HCEC 1CT (cell line): Measurements from ENCODE around the gene UBE2D2.

Source experiments
- DNase-seq: peaks from one replicate; pipeline ENCODE4 v3.0.0-alpha.2; 2017

The UBE2D2 gene

GRCh38 chr5:139649082-139649991, 88.2 kb downstream of the UBE2D2 start:
- DNase-seq: no peak

DNA sequence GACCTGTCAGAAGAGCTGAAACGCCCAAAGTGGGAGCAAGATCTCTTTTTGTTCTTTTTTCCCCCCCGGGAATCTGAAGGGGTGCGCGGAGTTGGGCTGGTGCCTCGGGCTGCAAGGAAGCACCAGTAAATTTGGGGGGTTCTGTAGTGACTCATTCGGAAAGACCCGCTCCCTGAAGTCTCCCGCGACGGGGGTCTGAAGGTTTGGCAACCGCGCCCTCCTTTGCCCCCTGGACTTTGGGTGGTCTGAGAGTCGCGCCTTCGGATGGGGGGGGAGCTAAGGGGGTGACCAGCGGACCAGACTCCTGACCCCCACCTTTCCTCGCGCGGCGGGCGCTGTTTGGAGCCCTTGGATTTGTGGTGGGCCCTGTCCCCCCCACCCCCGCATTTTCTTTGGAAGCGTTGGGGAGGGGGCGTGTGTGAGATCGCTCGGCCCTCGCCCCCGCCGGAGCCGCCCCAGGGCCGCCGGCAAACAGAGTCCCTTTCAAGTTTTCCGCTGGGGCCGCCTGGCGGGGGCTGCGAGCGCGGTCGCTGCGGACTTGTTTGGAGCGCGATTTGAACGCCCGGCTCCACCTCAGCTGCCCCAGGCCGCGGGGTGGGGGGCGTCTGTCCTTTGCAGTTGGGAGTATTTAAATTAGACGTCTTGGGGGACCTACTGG, 89.0 kb downstream of the UBE2D2 start:
- no peak for DNase-seq

DNA sequence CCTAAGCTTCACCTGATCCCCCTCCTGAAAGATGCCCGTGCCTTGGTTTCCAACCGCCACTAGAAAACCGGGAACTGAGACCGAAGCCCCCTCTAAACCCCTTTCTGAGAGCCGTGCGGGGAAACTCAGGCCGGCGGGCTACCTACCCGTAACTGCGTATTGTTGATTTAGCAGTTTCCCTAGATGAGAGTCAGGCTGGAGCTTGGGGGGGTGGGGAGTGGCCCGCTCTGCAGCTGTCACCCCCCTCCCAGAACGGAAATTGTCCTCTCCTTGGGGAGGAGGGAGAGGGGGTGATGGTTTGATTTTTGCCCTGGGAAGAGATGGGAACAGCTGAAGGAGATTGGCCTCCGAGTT, 89.5 kb downstream of the UBE2D2 start:
- no peak for DNase-seq

DNA sequence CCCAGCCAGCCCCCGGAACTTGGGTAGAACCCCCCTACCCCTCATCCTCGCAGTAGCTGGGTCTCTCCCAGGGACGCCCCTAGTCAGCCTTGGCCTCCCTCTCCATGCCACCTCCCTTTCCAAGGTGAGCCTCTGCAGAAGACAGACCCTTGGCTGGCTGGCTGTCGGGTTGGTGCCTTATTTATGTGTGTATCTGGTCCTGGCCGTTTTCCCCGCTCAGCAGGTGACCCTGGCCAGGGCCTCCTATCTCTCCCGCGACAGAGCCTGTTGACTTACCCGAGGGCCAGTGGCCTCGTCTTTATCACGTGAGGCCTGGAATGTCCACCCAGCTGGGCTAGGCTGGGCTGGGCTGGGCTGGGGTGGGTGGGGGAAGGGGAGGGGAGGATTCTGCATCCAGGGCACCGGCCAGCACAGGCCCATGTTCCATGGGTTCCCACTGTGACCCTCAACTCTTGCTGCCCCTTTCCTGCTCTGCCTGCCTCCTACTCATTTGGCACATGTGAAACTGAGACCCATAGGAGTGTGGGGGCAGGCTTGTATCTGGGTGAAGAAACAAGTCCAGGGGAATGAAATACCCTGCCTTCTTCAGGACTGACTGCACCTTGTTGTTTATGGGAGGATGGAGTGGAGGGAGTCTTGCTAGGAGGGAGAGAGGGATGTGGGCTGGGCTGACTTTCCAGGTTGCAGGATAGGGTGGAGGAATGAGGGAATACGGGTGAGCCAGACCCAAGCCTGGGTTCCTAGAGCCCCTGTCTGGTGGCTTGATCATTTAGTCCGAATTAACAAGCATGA, 90.1 kb downstream of the UBE2D2 start:
- DNase-seq: no peak

DNA sequence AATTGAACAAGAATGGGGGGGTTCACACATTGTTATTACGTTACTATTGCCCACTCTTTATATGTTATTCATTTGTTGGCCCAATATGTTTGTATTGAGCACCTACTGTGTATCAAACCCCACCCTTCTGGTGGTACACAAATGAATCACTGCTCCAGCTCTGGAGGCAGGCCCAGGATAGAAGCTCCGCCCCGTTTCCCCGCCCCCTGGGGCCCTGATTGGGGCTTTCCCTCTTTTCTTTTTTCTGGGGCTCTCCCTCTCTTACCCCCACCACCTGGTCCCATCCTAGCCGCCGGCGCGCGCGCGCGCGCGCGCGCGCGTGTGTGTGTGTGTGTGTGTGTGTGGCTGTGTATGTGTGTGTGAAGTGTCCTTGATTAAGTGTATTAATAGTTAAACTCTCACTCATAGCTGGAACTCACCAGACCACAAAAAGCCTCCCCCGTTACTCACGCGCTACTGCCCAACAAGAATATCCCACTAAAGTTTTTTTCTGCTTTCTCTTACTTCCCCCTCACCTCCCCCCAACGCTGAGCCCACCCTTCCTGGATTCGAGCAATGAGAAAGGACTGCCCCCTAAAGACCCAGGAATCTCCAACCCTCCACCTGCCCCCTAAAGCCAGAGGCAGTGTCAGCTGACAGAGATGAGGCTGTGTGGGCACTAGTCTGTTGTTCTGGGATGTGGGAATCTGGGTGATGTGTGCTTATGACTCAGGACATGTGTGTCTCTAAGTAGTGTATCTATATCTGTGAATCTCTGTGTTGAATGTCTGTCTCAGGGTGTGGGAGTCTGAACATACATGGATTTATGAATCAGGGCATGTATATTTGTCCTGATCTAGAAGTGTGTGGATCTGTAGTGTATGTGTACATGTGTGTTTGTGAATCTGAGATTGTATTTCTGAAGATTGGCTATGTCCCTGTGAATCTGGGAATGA, 91.0 kb downstream of the UBE2D2 start:
- peak; percentile 86 for DNase-seq

GRCh38 chr5:139652788-139653241, 91.7 kb downstream of the UBE2D2 start:
- no peak for DNase-seq

DNA sequence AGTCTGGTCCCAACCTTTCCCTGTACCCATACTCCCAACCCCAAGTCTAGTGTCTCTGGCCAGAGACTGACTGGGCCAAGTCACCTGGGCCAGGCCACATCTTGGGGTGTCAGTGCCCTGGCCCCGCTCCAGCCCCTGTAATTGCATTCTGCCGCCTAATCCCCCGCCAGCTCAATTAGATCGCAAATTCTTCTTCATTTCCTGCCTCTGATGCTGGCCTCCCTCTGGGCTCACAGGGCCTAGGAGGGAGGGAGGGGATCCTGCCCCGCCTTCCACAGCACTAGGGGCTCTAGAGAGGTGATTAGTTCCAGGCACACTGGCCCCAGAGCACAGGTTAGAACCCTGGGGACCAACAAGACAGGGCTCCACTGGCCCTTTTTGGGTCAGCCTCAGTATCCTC, 92.5 kb downstream of the UBE2D2 start:
- DNase-seq: no peak

- DNase-seq: no peak
Observed at GRCh38 chr5:139654464-139654863, 93.3 kb downstream of the UBE2D2 start.

- no peak for DNase-seq
Observed at GRCh38 chr5:139654871-139655491, 93.8 kb downstream of the UBE2D2 start.

DNA sequence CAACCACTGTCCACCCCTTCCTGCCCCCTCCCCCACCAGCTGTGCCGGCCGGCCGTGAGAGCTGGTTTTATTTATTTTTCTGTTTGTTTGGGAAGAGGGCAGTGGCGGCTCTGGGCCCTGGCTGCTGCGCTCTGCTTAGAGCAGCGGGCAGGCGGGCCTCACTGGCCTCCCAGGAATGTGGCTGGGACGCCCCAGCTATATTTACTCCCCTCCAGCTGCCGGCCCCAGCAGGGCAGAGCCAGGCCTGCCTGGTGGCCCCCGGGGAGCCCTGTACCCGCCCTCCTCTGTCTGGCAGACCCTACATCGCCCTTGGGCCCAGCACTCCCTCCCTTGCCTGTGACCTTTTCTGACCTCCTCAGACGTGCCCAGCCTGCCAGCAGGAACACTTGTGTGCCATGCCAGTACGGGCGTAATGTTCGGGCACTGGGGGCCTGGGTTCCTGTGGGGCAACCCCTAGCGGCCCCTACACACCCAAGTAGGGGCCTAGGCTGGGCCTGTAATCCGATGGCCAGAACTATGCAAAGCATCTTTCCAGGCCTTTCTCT, 94.7 kb downstream of the UBE2D2 start:
- no peak for DNase-seq

DNA sequence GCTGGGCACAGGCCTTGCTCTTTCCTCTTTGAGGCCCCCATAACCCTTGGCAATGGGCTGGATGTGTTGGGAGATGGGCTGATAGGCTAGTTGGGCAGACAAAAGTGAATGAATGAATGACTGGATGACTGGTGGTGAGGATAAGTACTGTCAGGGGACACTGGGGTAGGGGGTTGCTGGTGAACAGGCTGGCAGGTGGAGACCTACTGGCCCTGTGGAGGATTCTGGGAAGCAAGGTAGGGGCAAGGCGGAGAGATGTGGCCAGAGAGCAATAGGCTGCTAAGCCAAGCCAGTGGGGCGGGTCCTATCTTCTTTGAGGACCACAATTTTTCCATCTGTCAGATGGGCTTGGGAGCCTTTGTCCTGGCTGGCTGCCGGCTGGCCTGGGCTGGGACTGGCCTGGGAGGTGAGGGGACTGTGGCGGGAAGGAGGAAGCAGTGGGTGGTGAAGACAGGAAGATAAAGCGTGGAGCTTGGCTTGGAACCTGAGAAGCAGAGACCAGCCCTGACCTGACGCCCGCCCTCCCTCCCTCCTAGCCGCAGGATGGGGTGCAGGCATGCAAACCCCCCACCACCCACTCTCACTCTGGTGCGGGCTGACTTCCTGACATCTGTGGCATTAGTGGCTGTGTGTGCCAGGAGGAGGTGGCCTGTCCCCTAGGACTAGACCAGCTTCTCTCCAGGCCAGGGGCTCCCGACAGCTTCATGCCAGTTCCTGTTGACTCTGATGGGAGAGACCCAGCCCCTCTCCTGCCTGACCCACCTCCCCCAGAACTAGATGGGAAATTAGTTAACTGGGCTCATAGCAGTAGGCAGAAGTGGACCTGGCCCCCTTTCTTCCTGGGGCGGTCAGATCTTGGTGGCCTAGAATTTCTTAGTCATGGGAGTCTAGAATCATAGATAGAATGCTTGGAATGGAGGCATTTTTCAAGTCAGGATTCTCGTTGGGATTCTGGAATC, 96.5 kb downstream of the UBE2D2 start:
- DNase-seq: no peak

DNA sequence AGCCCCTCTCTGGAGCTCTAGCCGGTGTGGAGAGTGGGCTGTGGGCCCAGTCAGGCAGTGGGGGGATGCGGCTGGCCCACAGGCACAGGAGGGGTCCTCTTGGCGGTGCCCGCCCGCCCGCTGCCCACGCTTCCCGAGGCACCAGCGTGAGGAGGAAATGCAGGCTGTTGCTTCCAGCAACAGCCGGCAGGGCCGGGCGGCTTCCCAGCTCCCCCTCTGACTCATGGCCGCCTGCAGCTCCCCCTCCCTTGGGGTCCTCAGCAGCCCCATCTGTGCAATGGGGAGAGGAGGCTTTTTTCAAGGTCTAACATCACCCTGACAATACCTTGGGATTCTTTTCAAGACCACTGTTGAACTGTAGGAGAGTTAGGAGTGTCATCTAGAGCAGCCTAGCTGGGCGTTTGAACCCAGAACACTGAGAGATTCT, 97.4 kb downstream of the UBE2D2 start:
- no peak for DNase-seq

GRCh38 chr5:139658928-139659667, 98.0 kb downstream of the UBE2D2 start:
- DNase-seq: peak; percentile 45

DNA sequence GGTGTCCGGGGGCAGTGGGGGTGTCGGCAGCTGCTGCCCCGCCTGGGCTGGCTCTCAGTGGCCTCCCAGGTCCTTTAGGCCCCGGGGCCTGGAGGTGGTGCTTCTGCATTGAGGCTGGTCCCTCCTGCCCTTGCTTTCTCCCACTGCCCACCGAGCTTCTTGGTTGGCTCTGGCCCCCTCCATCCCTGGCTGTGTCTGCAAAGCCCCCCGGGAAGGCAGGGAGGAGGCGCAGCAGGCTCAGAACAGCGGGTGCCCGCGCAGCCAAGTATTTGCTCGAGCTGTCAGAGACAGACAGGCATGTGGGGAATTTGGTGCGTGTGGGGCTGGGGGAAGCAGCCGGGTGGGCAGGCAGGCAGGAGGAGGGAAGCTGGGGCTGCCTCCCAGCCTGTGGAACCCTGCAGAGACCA, 98.6 kb downstream of the UBE2D2 start:
- no peak for DNase-seq

GRCh38 chr5:139660105-139660922, 99.2 kb downstream of the UBE2D2 start:
- DNase-seq: no peak

GRCh38 chr5:139660923-139661814, 100.0 kb downstream of the UBE2D2 start:
- peak; percentile 82 for DNase-seq

DNA sequence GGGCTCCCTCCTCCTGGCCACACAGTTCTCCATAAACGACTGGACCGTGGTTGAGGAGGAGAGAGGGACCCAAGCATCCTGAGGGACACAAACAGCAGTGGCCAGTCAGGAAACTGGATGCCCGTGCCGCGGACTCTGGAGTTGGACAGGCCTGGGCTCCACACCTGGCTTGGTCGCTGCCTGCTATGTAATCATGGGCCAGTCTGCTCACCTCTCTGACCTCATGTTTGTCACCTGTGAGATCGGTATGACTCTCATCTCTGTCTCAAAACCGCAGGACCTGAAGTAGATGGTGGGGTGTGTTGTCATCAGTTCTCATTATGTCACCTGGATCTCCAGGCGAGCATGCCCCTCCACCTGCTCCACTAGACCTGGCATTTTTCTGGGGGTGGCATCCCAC, 101.5 kb downstream of the UBE2D2 start:
- DNase-seq: no peak
